Measurements from ENCODE around the gene MSLN.

Gene MSLN

GRCh38 chr16:716768-717325, 43.7 kb upstream of the MSLN start:
- Histone ChIP-seq H4K20me1 (peaks cover 47% of the 10 kb centered on the region), H3K4me3 (peak overlapping the region; percentile 85), H3K27me3 (peaks cover 35% of the 10 kb centered on the region), H3K9ac (peak overlapping the region; percentile 73; the same call in 1 of the 2 replicates), H3K4me1 (peaks cover 68% of the 10 kb centered on the region), H3K9me3 (no peaks in the 10 kb centered on the region), H3K36me3 (no peaks in the 10 kb centered on the region), H3K27ac (peak overlapping the region; percentile 24; the same call in 1 of the 2 replicates), H3K4me2 (peak overlapping the region; percentile 100)
- no peak for TF ChIP-seq Cebpa-rat (IDR thresholded peaks at IDR 0.05)

- Histone ChIP-seq H3K4me3 (peak overlapping the region; percentile 85), H3K36me3 (no peaks in the 10 kb centered on the region), H3K4me2 (peak overlapping the region; percentile 100), H3K27me3 (peaks cover 30% of the 10 kb centered on the region), H3K9me3 (no peaks in the 10 kb centered on the region), H4K20me1 (peaks cover 55% of the 10 kb centered on the region), H3K4me1 (peaks cover 76% of the 10 kb centered on the region), H3K27ac (peak overlapping the region; percentile 75), H3K9ac (peak overlapping the region; percentile 91; the same call in 1 of the 2 replicates)
- TF ChIP-seq Cebpa-rat (IDR thresholded peaks at IDR 0.05): no peak
Measured at GRCh38 chr16:717450-718245, 42.9 kb upstream of the MSLN start.

DNA sequence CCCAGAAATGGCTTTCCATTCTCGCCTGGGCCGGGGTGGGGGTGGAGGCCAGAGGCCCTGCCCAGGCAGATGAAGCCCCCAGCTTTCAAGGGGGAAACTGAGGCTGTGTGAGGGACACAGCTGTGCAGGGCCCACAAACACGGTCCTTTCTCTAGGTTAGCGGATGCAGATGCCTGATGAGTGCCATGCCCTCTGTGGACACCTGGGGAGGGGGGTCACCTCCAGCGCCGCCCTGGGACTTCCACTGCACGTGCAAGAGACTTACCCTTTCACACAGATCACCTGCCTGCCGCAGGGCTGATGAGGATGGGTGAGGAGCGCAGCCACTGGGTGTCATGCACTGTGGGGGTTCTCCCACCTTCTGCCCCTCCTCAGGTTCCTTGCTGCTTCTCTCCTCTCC, 42.1 kb upstream of the MSLN start:
- Histone ChIP-seq H4K20me1 (peaks cover 62% of the 10 kb centered on the region), H3K9ac (peak overlapping the region; percentile 91; the same call in 1 of the 2 replicates), H3K4me1 (peaks cover 84% of the 10 kb centered on the region), H3K4me2 (peak overlapping the region; percentile 100), H3K9me3 (no peaks in the 10 kb centered on the region), H3K4me3 (0 out of 2 replicates have a peak overlapping the region, but pooled peaks have one; percentile 85), H3K27me3 (peaks cover 30% of the 10 kb centered on the region), H3K27ac (peak overlapping the region; percentile 75), H3K36me3 (no peaks in the 10 kb centered on the region)
- TF ChIP-seq Cebpa-rat (IDR thresholded peaks at IDR 0.05): no peak

GRCh38 chr16:718922-719321, 41.6 kb upstream of the MSLN start:
- H3K9ac ChIP-seq: peak overlapping the region; percentile 91; the same call in 1 of the 2 replicates
- H3K36me3 ChIP-seq: no peaks in the 10 kb centered on the region
- H3K4me2 ChIP-seq: peak overlapping the region; percentile 100
- H3K27ac ChIP-seq: peak overlapping the region; percentile 75
- no peaks in the 10 kb centered on the region for H3K9me3 ChIP-seq
- peak overlapping the region; percentile 83; the same call in 1 of the 2 replicates for H3K4me3 ChIP-seq
- peaks cover 86% of the 10 kb centered on the region for H3K4me1 ChIP-seq
- peaks cover 68% of the 10 kb centered on the region for H4K20me1 ChIP-seq
- no peak for TF ChIP-seq Cebpa-rat (IDR thresholded peaks at IDR 0.05)
- peaks cover 27% of the 10 kb centered on the region for H3K27me3 ChIP-seq

DNA sequence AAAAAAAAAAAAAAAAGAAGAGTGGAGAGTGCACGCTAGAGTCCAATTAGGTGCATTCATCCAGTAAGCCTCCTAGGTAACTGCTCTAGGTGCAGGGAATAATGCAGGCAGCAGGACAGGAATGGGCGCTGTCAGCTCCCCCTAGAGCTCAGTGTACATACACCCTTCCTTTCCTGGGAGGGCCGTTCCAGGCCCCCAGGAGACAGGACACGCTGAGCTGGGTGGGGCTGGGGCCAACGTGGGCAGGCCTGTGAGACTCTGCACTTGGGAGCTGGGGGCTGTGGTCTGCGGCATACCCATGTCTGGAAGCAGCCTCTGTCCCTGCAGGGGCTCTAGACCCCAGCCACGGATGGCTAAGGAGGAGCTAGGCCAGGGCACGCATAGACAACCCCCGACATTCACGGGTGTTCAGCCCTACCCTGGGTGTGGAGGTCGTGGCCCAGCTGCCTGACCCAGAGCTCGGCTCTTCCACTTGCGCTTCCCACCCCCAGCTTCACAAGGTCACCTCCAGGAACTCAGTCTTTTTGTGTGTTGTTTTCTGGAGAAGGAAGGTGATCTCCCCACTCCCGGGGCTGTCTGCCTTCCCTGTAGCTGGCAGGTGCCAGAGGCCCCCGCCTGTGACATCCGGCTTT, 40.6 kb upstream of the MSLN start:
- H3K4me1 ChIP-seq: peaks cover 88% of the 10 kb centered on the region

GRCh38 chr16:720447-720989, 40.0 kb upstream of the MSLN start:
- TF ChIP-seq Cebpa-rat (IDR thresholded peaks at IDR 0.05): no peak
- peaks cover 91% of the 10 kb centered on the region for H3K4me1 ChIP-seq
- peaks cover 78% of the 10 kb centered on the region for H4K20me1 ChIP-seq
- H3K27me3 ChIP-seq: peaks cover 14% of the 10 kb centered on the region
- peak overlapping the region; percentile 91 for H3K9ac ChIP-seq
- H3K9me3 ChIP-seq: no peaks in the 10 kb centered on the region
- H3K4me2 ChIP-seq: peak overlapping the region; percentile 100
- no peaks in the 10 kb centered on the region for H3K36me3 ChIP-seq
- H3K27ac ChIP-seq: peak overlapping the region; percentile 96
- H3K4me3 ChIP-seq: peak overlapping the region; percentile 83

More for the DNA sequence above, 40.6 kb upstream of the MSLN start:
- Histone ChIP-seq H3K9me3 (no peaks in the 10 kb centered on the region), H3K27ac (peak overlapping the region; percentile 96), H4K20me1 (peaks cover 78% of the 10 kb centered on the region), H3K4me2 (peak overlapping the region; percentile 100), H3K4me3 (peak overlapping the region; percentile 83), H3K27me3 (peaks cover 19% of the 10 kb centered on the region), H3K9ac (peak overlapping the region; percentile 91), H3K36me3 (no peaks in the 10 kb centered on the region)
- TF ChIP-seq Cebpa-rat (IDR thresholded peaks at IDR 0.05): no peak

GRCh38 chr16:720990-721764, 39.4 kb upstream of the MSLN start, which contains the start of gene ANTKMT:
Gene ANTKMT, plus strand, starts transcription at chr16:721146. Its CDS starts 129 bp downstream, at chr16:721275.
- Histone ChIP-seq H3K4me2 (peak within 1 kb of the TSS; percentile 100), H3K9ac (peak within 1 kb of the TSS; percentile 91), H3K27ac (peak within 1 kb of the TSS; percentile 96), H3K27me3 (peaks cover 7% of the 10 kb centered on the region), H3K9me3 (no peaks in the 10 kb centered on the region), H3K36me3 (no peaks in the 10 kb centered on the region), H3K4me3 (peak within 1 kb of the TSS; percentile 83), H4K20me1 (peaks cover 78% of the 10 kb centered on the region), H3K4me1 (peaks cover 91% of the 10 kb centered on the region)
- no peak for TF ChIP-seq Cebpa-rat (IDR thresholded peaks at IDR 0.05)

- TF ChIP-seq Cebpa-rat (IDR thresholded peaks at IDR 0.05): no peak
- Histone ChIP-seq H3K9me3 (no peaks in the 10 kb centered on the region), H3K4me3 (peak overlapping the region; percentile 83), H3K27ac (peak overlapping the region; percentile 96), H3K4me1 (peaks cover 89% of the 10 kb centered on the region), H3K9ac (peak overlapping the region; percentile 91), H4K20me1 (peaks cover 75% of the 10 kb centered on the region), H3K36me3 (no peaks in the 10 kb centered on the region), H3K27me3 (no peaks in the 10 kb centered on the region), H3K4me2 (peak overlapping the region; percentile 100)
Measured at GRCh38 chr16:721765-722540, 38.6 kb upstream of the MSLN start.
